H9 (cell line): Measurements from ENCODE around the gene FOXR1. TPM values are rescaled to one million over a fixed set of nuclear protein-coding genes. Genes with fewer than 3 reads are reported as not detected.

Experiments used
- DNase-seq: peaks from one replicate; pipeline ENCODE4 v3.0.0-alpha.2; 2017
- H2AFZ ChIP-seq: one replicate; pipeline ENCODE4 v1.6.1; 2013; ENCODE audit warnings: mild to moderate bottlenecking, low read length, control low read depth, moderate library complexity
- H2AK5ac ChIP-seq: 2 replicates; pipeline ENCODE4 v1.6.1; 2013; ENCODE audit warnings: low read length, control low read depth, mixed read lengths; ENCODE audit not compliant: insufficient read length
- H2BK120ac ChIP-seq: one replicate; pipeline ENCODE4 v1.6.1; 2013; ENCODE audit warnings: low read depth, mild to moderate bottlenecking, low read length, control low read depth, inconsistent platforms; ENCODE audit not compliant: poor library complexity, severe bottlenecking
- H2BK12ac ChIP-seq: 2 replicates; pipeline ENCODE4 v1.6.1; 2013; ENCODE audit warnings: low read length, control low read depth, mixed read lengths, low read depth; ENCODE audit not compliant: insufficient read length
- H2BK15ac ChIP-seq: 2 replicates; pipeline ENCODE4 v1.6.1; 2013; ENCODE audit warnings: low read depth, low read length, control low read depth
- H2BK20ac ChIP-seq: one replicate; pipeline ENCODE4 v1.6.1; 2013; ENCODE audit warnings: low read depth, mild to moderate bottlenecking, low read length, control low read depth, inconsistent platforms; ENCODE audit not compliant: poor library complexity, severe bottlenecking
- H2BK5ac ChIP-seq: 2 replicates; pipeline ENCODE4 v1.6.1; 2013; ENCODE audit warnings: low read length, control low read depth, mixed read lengths; ENCODE audit not compliant: insufficient read length
- H3K14ac ChIP-seq: 2 replicates; pipeline ENCODE4 v1.6.1; 2013; ENCODE audit warnings: low read length, control low read depth; ENCODE audit not compliant: insufficient read depth
- H3K18ac ChIP-seq: 2 replicates; pipeline ENCODE4 v1.6.1; 2013; ENCODE audit warnings: low read depth, mild to moderate bottlenecking, mixed read lengths, low read length, control low read depth; ENCODE audit not compliant: insufficient read length
- H3K23ac ChIP-seq: 2 replicates; pipeline ENCODE4 v1.6.1; 2013; ENCODE audit warnings: low read length, control low read depth, mixed read lengths, low read depth; ENCODE audit not compliant: insufficient read length
- H3K23me2 ChIP-seq: 2 replicates; pipeline ENCODE4 v1.6.1; 2013; ENCODE audit warnings: low read depth, mild to moderate bottlenecking, mixed read lengths, low read length, control low read depth; ENCODE audit not compliant: insufficient read length, poor library complexity, severe bottlenecking
- H3K27ac ChIP-seq: 2 replicates; pipeline ENCODE4 v1.5.1; 2013; ENCODE audit warnings: low read length, control low read depth, mixed read lengths, low read depth; ENCODE audit not compliant: insufficient read length
- H3K27me3 ChIP-seq: 2 replicates; pipeline ENCODE4 v1.6.1; 2013; ENCODE audit warnings: low read length, control low read depth, inconsistent platforms; ENCODE audit not compliant: insufficient read depth
- H3K4ac ChIP-seq: 2 replicates; pipeline ENCODE4 v1.6.1; 2013; ENCODE audit warnings: low read depth, mild to moderate bottlenecking, control low read depth, inconsistent platforms, low read length, moderate library complexity
- H3K4me1 ChIP-seq: 2 replicates; pipeline ENCODE4 v1.6.1; 2013; ENCODE audit warnings: low read length, control low read depth, inconsistent platforms; ENCODE audit not compliant: insufficient read depth
- H3K4me2 ChIP-seq: 2 replicates; pipeline ENCODE4 v1.6.1; 2013; ENCODE audit warnings: low read length, control low read depth, mixed read lengths; ENCODE audit not compliant: insufficient read length, insufficient read depth
- H3K56ac ChIP-seq: 2 replicates; pipeline ENCODE4 v1.6.1; 2013; ENCODE audit warnings: low read depth, mild to moderate bottlenecking, mixed read lengths, low read length, control low read depth; ENCODE audit not compliant: insufficient read length
- H3K79me1 ChIP-seq: 2 replicates; pipeline ENCODE4 v1.6.1; 2013; ENCODE audit warnings: low read depth, mild to moderate bottlenecking, moderate library complexity, low read length, control low read depth, inconsistent platforms; ENCODE audit not compliant: insufficient read depth, poor library complexity, severe bottlenecking
- H3K79me2 ChIP-seq: 2 replicates; pipeline ENCODE4 v1.6.1; 2013; ENCODE audit warnings: low read length, control low read depth, inconsistent platforms; ENCODE audit not compliant: insufficient read depth
- H3K9ac ChIP-seq: 2 replicates; pipeline ENCODE4 v1.6.1; 2013; ENCODE audit warnings: low read length, control low read depth, mixed read lengths; ENCODE audit not compliant: insufficient read length; ENCODE audit errors: extremely low read depth
- H3K9me3 ChIP-seq: one replicate; pipeline ENCODE4 v1.6.1; 2013; ENCODE audit warnings: low read depth, low read length, inconsistent platforms; ENCODE audit not compliant: control insufficient read depth
- H3T11ph ChIP-seq: one replicate; pipeline ENCODE4 v1.6.1; 2013; ENCODE audit warnings: mild to moderate bottlenecking, low read length, control low read depth, inconsistent platforms
- H4K20me1 ChIP-seq: one replicate; pipeline ENCODE4 v1.6.1; 2013; ENCODE audit not compliant: control insufficient read depth, insufficient read length, insufficient read depth
- H4K5ac ChIP-seq: 2 replicates; pipeline ENCODE4 v1.6.1; 2013; ENCODE audit warnings: low read depth, mild to moderate bottlenecking, mixed read lengths, low read length, control low read depth; ENCODE audit not compliant: insufficient read length
- H4K8ac ChIP-seq: replicated peaks from 2 replicates; pipeline ENCODE4 v1.6.1; 2013; ENCODE audit warnings: low read length, control low read depth, mixed read lengths, low read depth; ENCODE audit not compliant: insufficient read length
- H4K91ac ChIP-seq: 2 replicates; pipeline ENCODE4 v1.6.1; 2013; ENCODE audit warnings: low read depth, mild to moderate bottlenecking, moderate library complexity, mixed read lengths, low read length, control low read depth; ENCODE audit not compliant: insufficient read length
- H3K27ac Mint-ChIP-seq, 3 experiments: 2 replicates in 2 of 3; 3 replicates in 1 of 3; pipeline ENCODE4 v1.8.0; 2020 to 2021; ENCODE audit warnings: mixed read lengths in 3 of 3, mild to moderate bottlenecking in 1 of 3, moderate library complexity in 1 of 3
- H3K27me3 Mint-ChIP-seq: 2 replicates; pipeline ENCODE4 v1.8.0; 2021; ENCODE audit warnings: low read depth, mild to moderate bottlenecking, moderate library complexity, mixed read lengths
- H3K36me3 Mint-ChIP-seq, 3 experiments: 2 replicates in 2 of 3; 3 replicates in 1 of 3; pipeline ENCODE4 v1.8.0; 2020 to 2021; ENCODE audit warnings: low read depth in 3 of 3, mixed read lengths in 3 of 3; ENCODE audit not compliant: insufficient read depth in 1 of 3
- H3K4me1 Mint-ChIP-seq, 2 experiments: 2 replicates each; pipeline ENCODE4 v1.8.0; 2020; ENCODE audit warnings: mixed read lengths in 2 of 2
- H3K4me3 Mint-ChIP-seq, 2 experiments: 2 replicates in 1 of 2; 3 replicates in 1 of 2; pipeline ENCODE4 v1.8.0; 2020 to 2021; ENCODE audit warnings: mild to moderate bottlenecking in 2 of 2, mixed read lengths in 2 of 2, moderate library complexity in 1 of 2
- H3K9me3 Mint-ChIP-seq, 2 experiments: 2 replicates in 1 of 2; 3 replicates in 1 of 2; pipeline ENCODE4 v1.8.0; 2020; ENCODE audit warnings: mild to moderate bottlenecking in 2 of 2, mixed read lengths in 2 of 2, moderate library complexity in 1 of 2
- CTCF ChIP-seq: fragments of 200-600 bp; sonication (generic); conservative IDR thresholded peaks from 3 replicates; pipeline ENCODE4 v1.8.0; 2021; ENCODE audit warnings: antibody characterized with exemption, mild to moderate bottlenecking
- WGBS: extraction: QIAGEN DNeasy Blood & Tissue Kit; methylation state at CpG from one replicate; pipeline ENCODE4 v1.1.7; 2013; ENCODE audit warnings: missing lambda C conversion rate, low lambda C conversion rate, mixed read lengths; ENCODE audit not compliant: insufficient read length; ENCODE audit errors: extremely low coverage; 5-methylcytosine and 5-hydroxymethylcytosine counted together
- total RNA-seq: library from RNA; stranded (reverse); gene quantifications from 2 replicates; pipeline ENCODE4 v1.2.1, GENCODE V29; 2021

The FOXR1 gene
- total RNA-seq, 1 experiment from 2014 or later: not detected

DNA sequence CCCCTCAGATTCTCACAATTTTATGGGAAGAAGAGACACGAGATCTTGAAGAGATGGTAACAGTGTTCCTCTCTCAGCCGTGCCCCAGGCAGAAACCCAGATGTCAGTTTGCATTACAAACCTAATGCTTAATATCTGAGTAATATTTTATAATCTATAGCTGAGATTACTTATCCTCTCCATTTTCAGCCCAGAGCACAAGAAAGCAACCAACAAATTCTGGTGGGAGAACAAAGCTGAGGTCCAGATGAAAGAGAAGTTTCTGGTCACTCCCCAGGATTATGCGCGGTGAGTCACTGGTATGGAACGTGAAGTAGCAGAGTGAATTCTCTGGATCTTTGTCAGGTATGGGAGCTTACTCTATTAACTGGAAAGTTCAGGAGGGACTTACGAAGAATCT is 27.3 kb downstream of the FOXR1 start:
- peak; percentile 66 for DNase-seq
- H3K27me3 Mint-ChIP-seq: no peaks in the 10 kb centered on the region
- H3K36me3 Mint-ChIP-seq: peaks cover 28 to 72% (median 53%) of the 10 kb centered on the region in 3 experiments
- H3K4me1 ChIP-seq: no peaks in the 10 kb centered on the region
- peak overlapping the region; percentile 87 to 98 (median 98) for H3K27ac Mint-ChIP-seq
- H2BK120ac ChIP-seq: no peak overlapping the region
- H2AFZ ChIP-seq: no peak overlapping the region
- H3K27ac ChIP-seq: peak overlapping the region; percentile 41
- no peaks in the 10 kb centered on the region for H4K20me1 ChIP-seq
- H3T11ph ChIP-seq: no peak overlapping the region
- H3K9me3 Mint-ChIP-seq: no peaks in the 10 kb centered on the region
- H3K14ac ChIP-seq: peak overlapping the region; percentile 42; the same call in 1 of the 2 replicates
- peaks cover 11% of the 10 kb centered on the region for H3K23me2 ChIP-seq
- no peak overlapping the region for H3K18ac ChIP-seq
- H3K27me3 ChIP-seq: no peaks in the 10 kb centered on the region
- WGBS: no CpG with 5 or more reads among the region's 6 CpGs
- H3K23ac ChIP-seq: no peak overlapping the region
- no peak overlapping the region for H4K91ac ChIP-seq
- H3K4me2 ChIP-seq: peak overlapping the region; percentile 68
- H2AK5ac ChIP-seq: no peak overlapping the region
- no peak overlapping the region for H2BK5ac ChIP-seq
- H3K4me1 Mint-ChIP-seq: peaks cover 17 to 18% of the 10 kb centered on the region in 2 experiments
- no peaks in the 10 kb centered on the region for H3K9me3 ChIP-seq
- H3K56ac ChIP-seq: no peak overlapping the region
- no peak overlapping the region for H2BK12ac ChIP-seq
- H3K4ac ChIP-seq: no peak overlapping the region
- peak overlapping the region; percentile 40 for H4K5ac ChIP-seq
- H4K8ac ChIP-seq: no peak overlapping the region
- peak overlapping the region; percentile 95 to 99 for H3K4me3 Mint-ChIP-seq
- no peak for TF ChIP-seq CTCF
- no peak overlapping the region for H2BK20ac ChIP-seq
- H3K9ac ChIP-seq: peak overlapping the region; percentile 81
- H3K79me2 ChIP-seq: no peaks in the 10 kb centered on the region; the same call in 1 of the 2 replicates
- H2BK15ac ChIP-seq: no peak overlapping the region
- no peaks in the 10 kb centered on the region for H3K79me1 ChIP-seq
